ENCODE measurements around the gene TBX10.

The TBX10 gene

DNA sequence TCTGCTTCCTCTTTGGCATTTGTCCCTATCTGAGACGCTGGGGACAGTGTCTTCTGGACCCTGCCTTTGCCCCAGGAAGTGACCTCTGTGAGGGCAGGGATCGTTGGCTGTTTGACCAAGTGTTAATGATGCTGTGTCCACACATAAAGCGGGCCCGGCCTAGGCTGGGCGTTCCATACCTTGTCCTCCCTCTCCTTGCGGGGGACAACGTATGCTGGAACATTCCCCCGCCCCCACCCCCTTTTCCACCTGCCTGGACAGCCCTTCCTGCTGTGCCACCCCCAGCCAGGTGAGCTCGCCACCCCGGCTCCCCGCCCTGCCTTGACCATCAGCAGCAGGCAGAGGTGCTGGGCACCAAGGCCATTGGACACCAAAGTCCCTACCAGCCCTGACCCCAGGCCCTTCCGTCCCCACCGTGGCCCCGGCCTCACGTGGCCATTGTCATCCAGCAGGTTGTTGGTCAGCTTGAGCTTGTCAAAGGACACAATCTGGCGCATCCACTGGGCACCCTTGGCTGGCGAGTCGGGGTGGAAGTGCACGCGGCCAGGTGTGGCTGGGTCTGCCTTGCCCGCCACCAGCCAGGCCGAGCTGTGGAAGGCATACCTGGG, 5.7 kb downstream of the TBX10 start:
- no peak for TF ChIP-seq EZH2phosphoT487 (IDR thresholded peaks at IDR 0.05; ENCODE audit: low read length)
- no peak for TF ChIP-seq EZH2 (optimal IDR thresholded peaks at IDR 0.05; ENCODE audit: low read depth, low read length)
- TF ChIP-seq, protein P1, sequence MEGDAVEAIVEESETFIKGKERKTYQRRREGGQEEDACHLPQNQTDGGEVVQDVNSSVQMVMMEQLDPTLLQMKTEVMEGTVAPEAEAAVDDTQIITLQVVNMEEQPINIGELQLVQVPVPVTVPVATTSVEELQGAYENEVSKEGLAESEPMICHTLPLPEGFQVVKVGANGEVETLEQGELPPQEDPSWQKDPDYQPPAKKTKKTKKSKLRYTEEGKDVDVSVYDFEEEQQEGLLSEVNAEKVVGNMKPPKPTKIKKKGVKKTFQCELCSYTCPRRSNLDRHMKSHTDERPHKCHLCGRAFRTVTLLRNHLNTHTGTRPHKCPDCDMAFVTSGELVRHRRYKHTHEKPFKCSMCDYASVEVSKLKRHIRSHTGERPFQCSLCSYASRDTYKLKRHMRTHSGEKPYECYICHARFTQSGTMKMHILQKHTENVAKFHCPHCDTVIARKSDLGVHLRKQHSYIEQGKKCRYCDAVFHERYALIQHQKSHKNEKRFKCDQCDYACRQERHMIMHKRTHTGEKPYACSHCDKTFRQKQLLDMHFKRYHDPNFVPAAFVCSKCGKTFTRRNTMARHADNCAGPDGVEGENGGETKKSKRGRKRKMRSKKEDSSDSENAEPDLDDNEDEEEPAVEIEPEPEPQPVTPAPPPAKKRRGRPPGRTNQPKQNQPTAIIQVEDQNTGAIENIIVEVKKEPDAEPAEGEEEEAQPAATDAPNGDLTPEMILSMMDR (IDR thresholded peaks at IDR 0.05; ENCODE audit: low read length) = no peak
- Histone ChIP-seq H3K9ac (ENCODE audit: low read length) (no peak overlapping the region), H3F3A (ENCODE audit: insufficient read depth, low read length) (peaks cover 14% of the 10 kb centered on the region; the same call in 1 of the 2 replicates), H3K9me2 (replicated peaks; ENCODE audit: insufficient read depth, low read length) (no peaks in the 10 kb centered on the region), H4K20me1 (ENCODE audit: insufficient read depth, low read length) (no peaks in the 10 kb centered on the region), H3K4me1 (ENCODE audit: low read length) (peaks cover 17% of the 10 kb centered on the region), H3K27me3 (replicated peaks; ENCODE audit: insufficient read depth, low read length) (no peaks in the 10 kb centered on the region), H3K9me3 (replicated peaks; ENCODE audit: insufficient read depth, low read length) (no peaks in the 10 kb centered on the region), H2AFZ (ENCODE audit: low read length) (no peak overlapping the region), H3K27ac (ENCODE audit: low read length) (no peak overlapping the region), H3K4me2 (ENCODE audit: low read depth, low read length) (no peak overlapping the region), H3K4me3 (ENCODE audit: low read length) (no peak overlapping the region), H3K36me3 (replicated peaks; ENCODE audit: insufficient read depth, low read length) (no peaks in the 10 kb centered on the region), H3K79me2 (ENCODE audit: low read length) (peaks cover 3% of the 10 kb centered on the region)
- no peak for DNase-seq

DNA sequence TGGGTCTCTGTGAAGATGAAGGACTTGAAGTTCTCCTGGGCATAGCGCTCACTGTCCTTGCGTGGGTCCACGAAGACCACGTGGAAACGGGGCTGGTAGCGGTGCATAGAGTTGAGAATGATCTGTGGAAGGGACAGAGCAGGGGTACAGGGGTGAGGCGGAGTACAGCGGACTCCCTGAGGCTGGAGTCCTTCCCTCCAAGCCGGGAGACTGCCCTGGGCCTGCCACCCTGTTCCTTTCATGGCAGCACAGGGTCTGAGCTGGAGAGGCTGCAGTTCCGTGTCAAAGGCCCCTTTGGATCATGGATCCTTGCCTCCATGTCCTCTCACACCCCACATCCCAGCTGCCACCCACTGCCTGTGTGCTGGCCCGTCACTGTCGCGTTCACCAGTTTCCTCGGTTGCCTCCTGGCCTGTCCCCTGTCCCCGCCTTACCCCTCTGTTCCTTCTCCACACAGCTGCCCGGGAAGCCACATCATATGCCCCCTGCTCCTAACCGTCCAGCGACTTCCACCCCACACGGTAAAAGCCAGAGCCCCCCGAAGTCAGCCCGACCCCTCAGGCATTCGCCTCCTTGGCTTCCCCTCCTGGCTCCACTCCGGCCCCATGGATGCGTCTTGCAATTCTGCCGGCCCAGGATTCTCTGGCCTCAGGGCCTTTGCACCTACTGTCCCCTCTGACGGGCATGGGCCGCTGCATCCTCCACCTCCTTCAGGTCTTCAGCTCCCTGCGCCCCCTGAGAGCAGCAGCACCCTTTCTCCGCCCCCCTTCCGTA, 6.4 kb downstream of the TBX10 start:
- TF ChIP-seq EZH2 (optimal IDR thresholded peaks at IDR 0.05; ENCODE audit: low read depth, low read length) = no peak
- TF ChIP-seq, protein P1 (IDR thresholded peaks at IDR 0.05; ENCODE audit: low read length) = no peak
- no peak for TF ChIP-seq EZH2phosphoT487 (IDR thresholded peaks at IDR 0.05; ENCODE audit: low read length)
- Histone ChIP-seq H4K20me1 (ENCODE audit: insufficient read depth, low read length) (no peaks in the 10 kb centered on the region), H3K4me1 (ENCODE audit: low read length) (peaks cover 24% of the 10 kb centered on the region), H3K9ac (ENCODE audit: low read length) (no peak overlapping the region), H3K27me3 (replicated peaks; ENCODE audit: insufficient read depth, low read length) (no peaks in the 10 kb centered on the region), H3K79me2 (ENCODE audit: low read length) (peaks cover 10% of the 10 kb centered on the region), H2AFZ (ENCODE audit: low read length) (no peak overlapping the region), H3K36me3 (replicated peaks; ENCODE audit: insufficient read depth, low read length) (no peaks in the 10 kb centered on the region), H3K9me2 (replicated peaks; ENCODE audit: insufficient read depth, low read length) (no peaks in the 10 kb centered on the region), H3F3A (ENCODE audit: insufficient read depth, low read length) (peaks cover 14% of the 10 kb centered on the region; the same call in 1 of the 2 replicates), H3K4me3 (ENCODE audit: low read length) (no peak overlapping the region), H3K9me3 (replicated peaks; ENCODE audit: insufficient read depth, low read length) (no peaks in the 10 kb centered on the region), H3K4me2 (ENCODE audit: low read depth, low read length) (no peak overlapping the region), H3K27ac (ENCODE audit: low read length) (no peak overlapping the region)
- no peak for DNase-seq

DNA sequence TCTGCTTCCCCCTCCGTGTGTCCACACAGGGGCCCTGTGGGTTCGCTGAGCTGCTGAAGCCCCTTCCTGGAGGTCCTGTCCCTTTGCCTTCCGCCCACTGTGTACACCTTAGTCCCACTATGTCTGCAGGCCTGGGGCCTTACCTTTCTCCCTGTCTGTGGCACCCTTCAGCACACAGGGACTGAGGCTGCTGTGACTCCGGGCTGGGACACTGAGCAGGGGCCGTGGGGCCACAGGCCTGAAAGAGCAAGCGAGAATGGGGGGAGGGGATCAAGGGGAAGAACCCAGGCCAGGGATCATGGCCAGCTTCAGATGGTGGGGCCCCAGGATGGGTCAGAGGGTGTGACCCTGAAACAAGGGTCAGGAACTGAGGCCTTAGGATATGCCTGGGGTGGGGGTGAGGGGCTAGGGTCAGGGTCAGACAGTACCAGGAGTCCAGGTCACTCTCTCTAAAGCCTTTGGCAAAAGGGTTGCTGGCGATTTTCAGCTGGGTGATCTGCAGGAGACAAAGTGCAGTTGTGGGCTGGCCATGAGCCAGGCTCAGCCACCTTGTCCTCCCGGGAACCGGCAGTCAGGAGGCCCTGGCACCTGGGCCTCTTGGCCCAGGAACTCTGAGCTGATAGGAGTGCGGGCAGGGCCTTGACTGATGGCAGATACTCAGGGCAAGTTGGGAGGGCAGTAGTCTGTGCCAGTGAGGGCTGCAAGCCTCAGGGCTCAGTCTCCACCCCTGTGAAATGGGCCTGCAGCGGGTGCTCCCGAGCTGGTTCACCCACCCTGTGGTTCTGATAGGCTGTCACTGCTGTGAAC, 7.2 kb downstream of the TBX10 start:
- H3K36me3 ChIP-seq (replicated peaks; ENCODE audit: insufficient read depth, low read length) = no peaks in the 10 kb centered on the region
- H3K27ac ChIP-seq (ENCODE audit: low read length) = no peak overlapping the region
- no peak overlapping the region for H3K4me2 ChIP-seq (ENCODE audit: low read depth, low read length)
- peaks cover 12% of the 10 kb centered on the region for H3K79me2 ChIP-seq (ENCODE audit: low read length)
- no peaks in the 10 kb centered on the region for H3K27me3 ChIP-seq (replicated peaks; ENCODE audit: insufficient read depth, low read length)
- H3K9ac ChIP-seq (ENCODE audit: low read length) = no peak overlapping the region
- H3K4me1 ChIP-seq (ENCODE audit: low read length) = peaks cover 24% of the 10 kb centered on the region
- no peaks in the 10 kb centered on the region for H3K9me2 ChIP-seq (replicated peaks; ENCODE audit: insufficient read depth, low read length)
- H3K4me3 ChIP-seq (ENCODE audit: low read length) = no peak overlapping the region
- H4K20me1 ChIP-seq (ENCODE audit: insufficient read depth, low read length) = no peaks in the 10 kb centered on the region
- H3K9me3 ChIP-seq (replicated peaks; ENCODE audit: insufficient read depth, low read length) = no peaks in the 10 kb centered on the region
- H2AFZ ChIP-seq (ENCODE audit: low read length) = no peak overlapping the region
- TF ChIP-seq, protein P1 (IDR thresholded peaks at IDR 0.05; ENCODE audit: low read length) = no peak
- TF ChIP-seq EZH2 (optimal IDR thresholded peaks at IDR 0.05; ENCODE audit: low read depth, low read length) (no peak), EZH2phosphoT487 (IDR thresholded peaks at IDR 0.05; ENCODE audit: low read length) (no peak)
- no peak for DNase-seq
- H3F3A ChIP-seq (ENCODE audit: insufficient read depth, low read length) = peaks cover 14% of the 10 kb centered on the region; the same call in 1 of the 2 replicates
